ENCODE results near the gene MBNL1. TPM values are rescaled to one million over a fixed set of nuclear protein-coding genes. Genes with fewer than 3 reads are reported as not detected.

Gene MBNL1
- total RNA-seq, 4 donors from 2014 or later, result 190 to 279 (median 216) TPM

- no peaks in the 10 kb centered on the region for H3K36me3 ChIP-seq
- 87 to 91% methylated on average over 3 of the region's 3 CpGs for WGBS, 2 donors
- TF ChIP-seq CTCF (IDR thresholded peaks at IDR 0.05) (no peak), POLR2A (IDR thresholded peaks at IDR 0.05) (no peak)
- H3K27ac ChIP-seq, result no peak overlapping the region
- H3K4me3 ChIP-seq (replicated peaks in 1 of 3), result no peak overlapping the region
- peaks cover 26 to 48% of the 10 kb centered on the region in 2 donors for H3K4me1 ChIP-seq
- H3K27me3 ChIP-seq, result no peaks in the 10 kb centered on the region
- intact Hi-C loops (cut with DNase I), result no loop called here
- DNase-seq, result no peak
- H3K9me3 ChIP-seq, result no peaks in the 10 kb centered on the region
Measured at GRCh38 chr3:152296382-152296781, 27.7 kb downstream of the MBNL1 start.

GRCh38 chr3:152296971-152297370 lies 28.2 kb downstream of the MBNL1 start:
- Histone ChIP-seq H3K36me3 (no peaks in the 10 kb centered on the region), H3K27ac (no peak overlapping the region), H3K4me1 (peaks cover 32 to 48% of the 10 kb centered on the region in 2 donors), H3K9me3 (no peaks in the 10 kb centered on the region), H3K4me3 (replicated peaks in 1 of 3) (no peak overlapping the region), H3K27me3 (no peaks in the 10 kb centered on the region)
- intact Hi-C loops (cut with DNase I), result no loop called here
- TF ChIP-seq CTCF (IDR thresholded peaks at IDR 0.05), result no peak
- no peak for TF ChIP-seq POLR2A (IDR thresholded peaks at IDR 0.05)
- 88 to 95% methylated on average over 1 of the region's 1 CpG for WGBS, 2 donors
- DNase-seq, result no peak

GRCh38 chr3:152298393-152299248 lies 29.9 kb downstream of the MBNL1 start:
- TF ChIP-seq CTCF (IDR thresholded peaks at IDR 0.05), result no peak
- peak in 1 of 2 donors; percentile 61 for TF ChIP-seq POLR2A (IDR thresholded peaks at IDR 0.05)
- H3K36me3 ChIP-seq, result no peaks in the 10 kb centered on the region
- peak; percentile 53 to 58 for DNase-seq
- H3K4me1 ChIP-seq, result peaks cover 37 to 57% of the 10 kb centered on the region in 2 donors
- H3K27me3 ChIP-seq, result no peaks in the 10 kb centered on the region
- intact Hi-C loops (cut with DNase I), result no loop called here
- H3K4me3 ChIP-seq (replicated peaks in 1 of 3), result peak overlapping the region in 1 of 3 donors; percentile 33
- H3K9me3 ChIP-seq, result no peaks in the 10 kb centered on the region
- 6 to 10% methylated on average over 14 of the region's 14 CpGs for WGBS, 2 donors
- H3K27ac ChIP-seq, result peak overlapping the region; percentile 40 to 91 (median 78)

- intact Hi-C loops (cut with DNase I), result no loop called here
- H3K4me3 ChIP-seq (replicated peaks in 1 of 3), result peak overlapping the region in 1 of 3 donors; percentile 33
- 39 to 43% methylated on average over 9 of the region's 9 CpGs for WGBS, 2 donors
- peaks cover 40 to 59% of the 10 kb centered on the region in 2 donors for H3K4me1 ChIP-seq
- H3K9me3 ChIP-seq, result no peaks in the 10 kb centered on the region
- no peaks in the 10 kb centered on the region for H3K27me3 ChIP-seq
- H3K27ac ChIP-seq, result peak overlapping the region; percentile 40 to 91 (median 78)
- TF ChIP-seq POLR2A (IDR thresholded peaks at IDR 0.05) (no peak), CTCF (IDR thresholded peaks at IDR 0.05) (no peak)
- peak; percentile 46 to 50 for DNase-seq
- no peaks in the 10 kb centered on the region for H3K36me3 ChIP-seq
Measured at GRCh38 chr3:152299249-152299976, 30.7 kb downstream of the MBNL1 start.
